Adrenal gland (tissue), 5 donors: ENCODE data around the gene UFD1.

Source experiments
- CTCF ChIP-seq, 6 experiments: fragments of 450-650 bp in 4 of 6; fragments of 200-600 bp in 2 of 6; sonication (generic) in 1 of 6; IDR thresholded peaks; 1 replicate in 5 of 6; 2 replicates in 1 of 6; pipeline versions ENCODE4 v1.5.1 to v1.8.0; 2016 to 2021; ENCODE audit warnings: antibody characterized with exemption in 6 of 6, mild to moderate bottlenecking in 2 of 6, moderate library complexity in 1 of 6
- POLR2A ChIP-seq, 2 donors: fragments of 450-650 bp; IDR thresholded peaks; one replicate each; pipeline ENCODE4 v1.6.1; 2017; ENCODE audit warnings: antibody characterized with exemption in 2 of 2, mild to moderate bottlenecking in 2 of 2, moderate library complexity in 1 of 2
- donor health status: DM: no; HTN: no; CAD: no.

GRCh38 chr22:19483481-19484244 lies 4.7 kb upstream of the UFD1 start:
- TF ChIP-seq CTCF (IDR thresholded peaks at IDR 0.05): no peak
- TF ChIP-seq POLR2A (IDR thresholded peaks at IDR 0.05): no peak
